ENCODE results near the gene ABLIM3.

DNA sequence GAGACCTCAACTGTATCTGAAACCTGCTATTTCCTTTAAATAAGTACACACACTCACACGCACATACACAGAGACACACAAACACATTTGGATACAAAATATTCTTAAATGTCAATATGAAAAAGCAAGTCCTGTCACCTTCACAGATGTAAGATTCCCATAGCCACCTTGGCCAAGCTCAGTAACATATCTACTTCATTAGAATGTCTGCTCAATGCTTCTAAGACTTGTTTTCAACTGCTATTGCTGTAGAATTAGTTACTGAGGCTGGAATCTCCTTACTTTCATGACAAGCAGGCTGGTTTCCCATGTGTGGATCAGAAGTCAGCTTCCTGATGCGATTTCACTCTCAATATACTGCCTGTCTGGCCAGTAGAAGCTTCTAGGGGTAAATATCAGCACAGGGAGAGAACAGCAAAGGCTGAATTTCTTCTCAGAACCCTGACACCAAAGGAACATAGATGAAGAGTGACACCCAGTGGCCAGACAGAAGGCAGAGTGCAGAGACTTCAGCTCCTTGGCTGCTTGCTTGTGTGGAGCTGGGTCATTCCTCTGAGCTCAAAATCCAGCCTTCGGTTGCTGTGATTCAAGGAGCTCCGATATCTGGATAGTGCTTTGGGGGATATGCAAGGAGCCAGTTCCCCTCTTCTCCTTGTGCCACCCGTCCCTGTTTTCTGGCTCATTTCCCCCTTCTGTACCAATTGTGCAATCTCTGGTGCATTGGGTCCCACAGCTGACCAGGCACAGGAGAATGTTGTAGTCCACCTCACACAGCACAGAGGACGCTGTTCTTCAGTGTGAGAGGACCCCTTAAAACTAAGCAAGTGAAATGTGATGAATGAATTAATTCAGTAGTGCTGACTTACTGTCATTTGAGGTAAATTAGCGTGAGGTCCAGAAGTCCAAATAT lies 26.6 kb upstream of the ABLIM3 start:
- no peak for TF ChIP-seq ZZZ3 (IDR thresholded peaks at IDR 0.05; ENCODE audit: control insufficient read depth, insufficient read length, low read depth)
- TF ChIP-seq SMARCA5 (IDR thresholded peaks at IDR 0.05), result no peak
- TF ChIP-seq GABPA (IDR thresholded peaks at IDR 0.05; ENCODE audit: low read depth), result no peak
- no peak for TF ChIP-seq ESRRA (IDR thresholded peaks at IDR 0.05; ENCODE audit: low read length)
- TF ChIP-seq, protein P1, sequence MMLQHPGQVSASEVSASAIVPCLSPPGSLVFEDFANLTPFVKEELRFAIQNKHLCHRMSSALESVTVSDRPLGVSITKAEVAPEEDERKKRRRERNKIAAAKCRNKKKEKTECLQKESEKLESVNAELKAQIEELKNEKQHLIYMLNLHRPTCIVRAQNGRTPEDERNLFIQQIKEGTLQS (IDR thresholded peaks at IDR 0.05; ENCODE audit: borderline replicate concordance, extremely low read depth, low read depth, low read length), result no peak
- no peak for TF ChIP-seq CREB1 (IDR thresholded peaks at IDR 0.05; ENCODE audit: low read depth)
- TF ChIP-seq SUPT20H (IDR thresholded peaks at IDR 0.05; ENCODE audit: borderline replicate concordance, control insufficient read depth, low read depth, low read length), result no peak
- no peak for TF ChIP-seq KDM1A (IDR thresholded peaks at IDR 0.05; ENCODE audit: borderline replicate concordance)
- TF ChIP-seq, protein P2, sequence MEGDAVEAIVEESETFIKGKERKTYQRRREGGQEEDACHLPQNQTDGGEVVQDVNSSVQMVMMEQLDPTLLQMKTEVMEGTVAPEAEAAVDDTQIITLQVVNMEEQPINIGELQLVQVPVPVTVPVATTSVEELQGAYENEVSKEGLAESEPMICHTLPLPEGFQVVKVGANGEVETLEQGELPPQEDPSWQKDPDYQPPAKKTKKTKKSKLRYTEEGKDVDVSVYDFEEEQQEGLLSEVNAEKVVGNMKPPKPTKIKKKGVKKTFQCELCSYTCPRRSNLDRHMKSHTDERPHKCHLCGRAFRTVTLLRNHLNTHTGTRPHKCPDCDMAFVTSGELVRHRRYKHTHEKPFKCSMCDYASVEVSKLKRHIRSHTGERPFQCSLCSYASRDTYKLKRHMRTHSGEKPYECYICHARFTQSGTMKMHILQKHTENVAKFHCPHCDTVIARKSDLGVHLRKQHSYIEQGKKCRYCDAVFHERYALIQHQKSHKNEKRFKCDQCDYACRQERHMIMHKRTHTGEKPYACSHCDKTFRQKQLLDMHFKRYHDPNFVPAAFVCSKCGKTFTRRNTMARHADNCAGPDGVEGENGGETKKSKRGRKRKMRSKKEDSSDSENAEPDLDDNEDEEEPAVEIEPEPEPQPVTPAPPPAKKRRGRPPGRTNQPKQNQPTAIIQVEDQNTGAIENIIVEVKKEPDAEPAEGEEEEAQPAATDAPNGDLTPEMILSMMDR (IDR thresholded peaks at IDR 0.05 in 2 of 3, conservative IDR thresholded peaks at IDR 0.05 in 1 of 3; ENCODE audit: control insufficient read depth in 2 of 3, extremely low read depth in 1 of 3, insufficient read depth in 1 of 3, low read depth in 3 of 3, low read length in 3 of 3), result peak; percentile 66 to 74 (median 73)
- no peak for TF ChIP-seq CEBPB (IDR thresholded peaks at IDR 0.05; ENCODE audit: borderline replicate concordance in 1 of 2, low read depth in 2 of 2, low read length in 2 of 2)
- TF ChIP-seq EZH2 (IDR thresholded peaks at IDR 0.05; ENCODE audit: borderline replicate concordance, control insufficient read depth, low read depth, low read length), result no peak
- no peak for TF ChIP-seq POLR2AphosphoS5 (IDR thresholded peaks at IDR 0.05; ENCODE audit: low read length)
